CD14-positive monocyte (primary cell): Measurements from ENCODE around the gene DDX46. TPM values are rescaled to one million over a fixed set of nuclear protein-coding genes. Genes with fewer than 3 reads are reported as not detected.

Experiments used
- DNase-seq, 3 donors: peaks; one replicate each; pipeline ENCODE4 v3.0.0-alpha.2; 2011 to 2022
- H2AFZ ChIP-seq: 2 replicates; pipeline ENCODE4 v1.6.0; 2012; ENCODE audit warnings: mild to moderate bottlenecking, low read depth, low read length, inconsistent platforms; ENCODE audit not compliant: insufficient read depth, poor library complexity, severe bottlenecking
- H3K27ac ChIP-seq, 2 donors: 1 replicate in 1 of 2; 2 replicates in 1 of 2; pipeline ENCODE4 v1.5.1; 2012 to 2013; ENCODE audit warnings: low read length in 2 of 2, control low read depth in 1 of 2, inconsistent platforms in 1 of 2, low read depth in 1 of 2, mild to moderate bottlenecking in 1 of 2
- H3K27me3 ChIP-seq, 2 donors: one replicate each; pipeline versions ENCODE4 v1.6.0 to v1.6.1; 2011 to 2013; ENCODE audit warnings: low read length in 2 of 2; ENCODE audit not compliant: control insufficient read depth in 2 of 2, insufficient read depth in 2 of 2
- H3K36me3 ChIP-seq, 2 donors: replicated peaks in 1 of 2; 1 replicate in 1 of 2; 2 replicates in 1 of 2; pipeline versions ENCODE4 v1.5.1 to v1.6.1; 2012 to 2013; ENCODE audit warnings: low read length in 2 of 2, control low read depth in 1 of 2, inconsistent platforms in 1 of 2, mild to moderate bottlenecking in 1 of 2; ENCODE audit not compliant: insufficient read depth in 2 of 2, control insufficient read depth in 1 of 2
- H3K4me1 ChIP-seq, 2 donors: 1 replicate in 1 of 2; 2 replicates in 1 of 2; pipeline versions ENCODE4 v1.5.1 to v1.6.1; 2012 to 2013; ENCODE audit warnings: low read length in 2 of 2, control low read depth in 1 of 2, inconsistent platforms in 1 of 2, mild to moderate bottlenecking in 1 of 2, moderate library complexity in 1 of 2; ENCODE audit not compliant: insufficient read depth in 2 of 2, control insufficient read depth in 1 of 2
- H3K4me2 ChIP-seq: replicated peaks from 2 replicates; pipeline ENCODE3; 2012; ENCODE audit warnings: low read length, moderate library complexity, mild to moderate bottlenecking; ENCODE audit not compliant: poor library complexity, severe bottlenecking; ENCODE audit errors: extremely low read depth
- H3K4me3 ChIP-seq, 3 experiments: fragments of 200-600 bp in 1 of 3; sonication (generic) in 1 of 3; replicated peaks in 1 of 3; 1 replicate in 2 of 3; 2 replicates in 1 of 3; pipeline ENCODE4 v1.5.1; 2011 to 2013; ENCODE audit warnings: low read length in 3 of 3, mild to moderate bottlenecking in 3 of 3, control low read depth in 2 of 3, low read depth in 2 of 3, inconsistent platforms in 1 of 3, moderate library complexity in 1 of 3
- H3K79me2 ChIP-seq: 2 replicates; pipeline ENCODE4 v1.6.0; 2012; ENCODE audit warnings: mild to moderate bottlenecking, control low read depth, inconsistent platforms, low read length, moderate library complexity; ENCODE audit not compliant: insufficient read depth
- H3K9ac ChIP-seq: 2 replicates; pipeline ENCODE4 v1.6.0; 2017; ENCODE audit warnings: low read length, mild to moderate bottlenecking; ENCODE audit not compliant: insufficient read depth, poor library complexity, severe bottlenecking
- H3K9me3 ChIP-seq, 2 donors: replicated peaks in 1 of 2; 1 replicate in 1 of 2; 2 replicates in 1 of 2; pipeline versions ENCODE4 v1.5.1 to v1.6.1; 2012 to 2013; ENCODE audit warnings: low read length in 2 of 2, control low read depth in 1 of 2; ENCODE audit not compliant: control insufficient read depth in 1 of 2, insufficient read depth in 1 of 2
- H4K20me1 ChIP-seq: 2 replicates; pipeline ENCODE4 v1.6.0; 2012; ENCODE audit warnings: mild to moderate bottlenecking, low read length, control low read depth, moderate library complexity; ENCODE audit not compliant: insufficient read depth
- H3K27ac Mint-ChIP-seq, 7 donors: one replicate each; pipeline ENCODE4 v1.8.0; 2020; ENCODE audit warnings: mild to moderate bottlenecking in 7 of 7, mixed read lengths in 7 of 7, moderate library complexity in 6 of 7, inconsistent platforms in 2 of 7
- H3K27me3 Mint-ChIP-seq, 3 donors: one replicate each; pipeline ENCODE4 v1.8.0; 2021 to 2022; ENCODE audit warnings: low read depth in 3 of 3, mild to moderate bottlenecking in 3 of 3, mixed read lengths in 3 of 3, moderate library complexity in 3 of 3, inconsistent platforms in 1 of 3
- H3K36me3 Mint-ChIP-seq, 2 donors: one replicate each; pipeline ENCODE4 v1.8.0; 2020; ENCODE audit warnings: mixed read lengths in 2 of 2, inconsistent platforms in 1 of 2, mild to moderate bottlenecking in 1 of 2
- H3K4me1 Mint-ChIP-seq: one replicate; pipeline ENCODE4 v1.8.0; 2020; ENCODE audit warnings: mild to moderate bottlenecking, mixed read lengths
- H3K4me3 Mint-ChIP-seq, 2 donors: one replicate each; pipeline ENCODE4 v1.8.0; 2020; ENCODE audit warnings: mild to moderate bottlenecking in 2 of 2, mixed read lengths in 2 of 2, moderate library complexity in 1 of 2
- H3K9me3 Mint-ChIP-seq, 7 donors: one replicate each; pipeline ENCODE4 v1.8.0; 2020 to 2022; ENCODE audit warnings: mixed read lengths in 7 of 7, mild to moderate bottlenecking in 6 of 7, moderate library complexity in 6 of 7, inconsistent platforms in 2 of 7
- WGBS: methylation state at CpG from one replicate; pipeline ENCODE4 v1.1.5; 2013; ENCODE audit warnings: missing lambda C conversion rate; ENCODE audit not compliant: insufficient coverage; 5-methylcytosine and 5-hydroxymethylcytosine counted together
- intact Hi-C, 2 donors: fragments of 100-400 bp; cut with micrococcal nuclease; formaldehyde crosslinking; loops; one replicate each; pipeline versions ENCODE4 v1.15.0 to v1.15.1; 2023
- polyA plus RNA-seq, 3 donors: library from polyadenylated mRNA; depleted of rRNA in 1 of 3; unstranded in 2 of 3; stranded (reverse) in 1 of 3; fragments of 300-500 nt in 2 of 3; fragments of >200 nt in 1 of 3; fragmentation: Illumina TruSeq in 2 of 3; gene quantifications; 1 replicate in 2 of 3; 2 replicates in 1 of 3; pipeline ENCODE4 v1.2.3, GENCODE V29; 2012 to 2021
- TF ChIP-seq, protein P1 (sequence below): fragments of 200-600 bp; IDR thresholded peaks from one replicate; pipeline ENCODE4 v1.8.0; 2022; ENCODE audit warnings: antibody characterized with exemption, mild to moderate bottlenecking

DDX46 gene
- polyA plus RNA-seq, 3 donors = 7.6 to 22.3 (median 11.8) TPM

DNA sequence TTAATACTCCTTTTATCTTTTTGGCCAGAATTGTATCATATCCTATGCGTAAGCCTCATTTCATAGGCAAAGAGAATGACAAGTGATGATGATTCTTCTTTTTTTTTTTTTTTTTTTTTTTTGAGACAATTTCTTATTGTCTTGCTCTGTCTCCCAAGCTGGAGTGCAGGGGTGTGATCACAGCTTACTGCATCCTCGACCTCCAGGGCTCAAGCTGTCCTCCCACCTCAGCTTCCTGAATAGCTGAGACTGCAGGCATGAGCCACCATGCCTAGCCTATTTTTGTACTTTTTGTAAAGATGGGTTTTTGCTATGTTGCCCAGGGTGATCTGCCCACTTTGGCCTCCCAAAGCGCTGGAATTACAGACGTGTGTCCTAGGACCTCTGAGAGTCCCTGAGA, 45.2 kb downstream of the DDX46 start:
- Mint-ChIP-seq H3K27ac (peak overlapping the region in 1 of 7 donors; percentile 5), H3K36me3 (peaks cover 57 to 78% of the 10 kb centered on the region in 2 donors)
- WGBS = no CpG with 5 or more reads among the region's 4 CpGs

GRCh38 chr5:134813407-134813806, 54.8 kb downstream of the DDX46 start:
- Mint-ChIP-seq H3K27ac (peak overlapping the region; percentile 58 to 84 (median 64)), H3K4me1 (peaks cover 14% of the 10 kb centered on the region), H3K36me3 (peaks cover 73 to 87% of the 10 kb centered on the region in 2 donors), H3K27me3 (peaks cover 0 to 2% (median 2%) of the 10 kb centered on the region in 3 donors), H3K9me3 (no peaks in the 10 kb centered on the region), H3K4me3 (no peak overlapping the region)
- H3K4me2 ChIP-seq = no peak overlapping the region
- no peak overlapping the region for H3K4me3 ChIP-seq
- WGBS = no CpG with 5 or more reads among the region's 2 CpGs
- peaks cover 4% of the 10 kb centered on the region for H4K20me1 ChIP-seq
- no peaks in the 10 kb centered on the region for H3K79me2 ChIP-seq
- TF ChIP-seq, protein P1, sequence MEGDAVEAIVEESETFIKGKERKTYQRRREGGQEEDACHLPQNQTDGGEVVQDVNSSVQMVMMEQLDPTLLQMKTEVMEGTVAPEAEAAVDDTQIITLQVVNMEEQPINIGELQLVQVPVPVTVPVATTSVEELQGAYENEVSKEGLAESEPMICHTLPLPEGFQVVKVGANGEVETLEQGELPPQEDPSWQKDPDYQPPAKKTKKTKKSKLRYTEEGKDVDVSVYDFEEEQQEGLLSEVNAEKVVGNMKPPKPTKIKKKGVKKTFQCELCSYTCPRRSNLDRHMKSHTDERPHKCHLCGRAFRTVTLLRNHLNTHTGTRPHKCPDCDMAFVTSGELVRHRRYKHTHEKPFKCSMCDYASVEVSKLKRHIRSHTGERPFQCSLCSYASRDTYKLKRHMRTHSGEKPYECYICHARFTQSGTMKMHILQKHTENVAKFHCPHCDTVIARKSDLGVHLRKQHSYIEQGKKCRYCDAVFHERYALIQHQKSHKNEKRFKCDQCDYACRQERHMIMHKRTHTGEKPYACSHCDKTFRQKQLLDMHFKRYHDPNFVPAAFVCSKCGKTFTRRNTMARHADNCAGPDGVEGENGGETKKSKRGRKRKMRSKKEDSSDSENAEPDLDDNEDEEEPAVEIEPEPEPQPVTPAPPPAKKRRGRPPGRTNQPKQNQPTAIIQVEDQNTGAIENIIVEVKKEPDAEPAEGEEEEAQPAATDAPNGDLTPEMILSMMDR = no peak
- no peaks in the 10 kb centered on the region for H3K9me3 ChIP-seq
- DNase-seq = peak; percentile 4 to 31 (median 6)
- no peak overlapping the region for H2AFZ ChIP-seq
- no peaks in the 10 kb centered on the region for H3K27me3 ChIP-seq
- no peak overlapping the region for H3K9ac ChIP-seq
- H3K36me3 ChIP-seq = peaks cover 56 to 90% of the 10 kb centered on the region in 2 donors
- no peak overlapping the region for H3K27ac ChIP-seq
- peaks cover 6 to 12% of the 10 kb centered on the region in 2 donors for H3K4me1 ChIP-seq
- intact Hi-C loops = no loop called here

More for the DNA sequence above, 45.2 kb downstream of the DDX46 start:
- Histone ChIP-seq H3K27ac (no peak overlapping the region), H3K79me2 (no peaks in the 10 kb centered on the region), H3K9ac (no peak overlapping the region), H3K4me2 (no peak overlapping the region), H3K4me1 (peaks cover 0 to 9% of the 10 kb centered on the region in 2 donors), H3K4me3 (no peak overlapping the region), H2AFZ (no peak overlapping the region), H4K20me1 (no peaks in the 10 kb centered on the region), H3K27me3 (no peaks in the 10 kb centered on the region), H3K9me3 (no peaks in the 10 kb centered on the region), H3K36me3 (peaks cover 58 to 81% of the 10 kb centered on the region in 2 donors)
- Mint-ChIP-seq H3K27me3 (peaks cover 0 to 2% (median 0%) of the 10 kb centered on the region in 3 donors), H3K9me3 (no peaks in the 10 kb centered on the region), H3K4me3 (no peak overlapping the region), H3K4me1 (peaks cover 8% of the 10 kb centered on the region)
- DNase-seq = no peak
- TF ChIP-seq, protein P1 = no peak
- intact Hi-C loops = no loop called here
